ENCODE results near the gene RYK.
"Not testable (repeated sequence)": the region's sequence is repeated elsewhere in the genome, so short reads cannot be mapped to it uniquely, and the experiment has no call there.

Gene RYK

DNA sequence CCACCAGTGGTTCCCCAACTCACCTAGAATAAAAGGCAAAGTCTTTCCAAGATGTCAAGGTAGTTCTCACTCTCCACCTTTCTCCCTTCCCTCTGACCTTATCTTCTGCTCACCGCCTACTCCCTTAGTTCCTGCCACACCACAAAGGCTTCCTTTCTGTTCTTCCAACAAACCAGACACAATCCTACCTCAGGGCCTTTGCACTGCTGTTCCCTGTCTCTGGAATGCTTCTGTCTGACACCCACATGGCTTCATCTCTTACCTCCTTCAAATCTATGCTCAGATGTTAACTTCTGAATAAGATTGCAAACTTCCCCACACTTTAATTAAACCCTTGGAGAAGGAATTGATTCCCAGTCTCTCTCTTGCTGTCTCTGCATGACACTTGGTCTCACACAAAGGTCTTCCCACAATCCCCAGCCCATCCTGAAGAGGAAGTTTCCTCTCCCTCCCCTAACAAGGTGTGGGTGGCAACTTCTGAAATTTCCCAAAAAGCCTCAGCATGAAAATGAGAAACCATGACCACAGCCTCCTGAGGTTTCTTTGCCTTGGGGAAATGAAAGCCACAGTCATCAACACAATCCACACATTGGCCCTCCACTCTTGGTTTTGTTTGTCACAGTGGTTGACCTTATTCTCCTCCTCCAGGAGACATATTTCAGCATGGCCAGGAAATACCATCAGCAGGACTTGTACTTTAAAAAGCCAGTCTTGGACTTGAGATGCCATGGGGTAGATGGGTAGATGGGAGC is 3.0 kb upstream of the RYK start:
- no peak for DNase-seq

DNA sequence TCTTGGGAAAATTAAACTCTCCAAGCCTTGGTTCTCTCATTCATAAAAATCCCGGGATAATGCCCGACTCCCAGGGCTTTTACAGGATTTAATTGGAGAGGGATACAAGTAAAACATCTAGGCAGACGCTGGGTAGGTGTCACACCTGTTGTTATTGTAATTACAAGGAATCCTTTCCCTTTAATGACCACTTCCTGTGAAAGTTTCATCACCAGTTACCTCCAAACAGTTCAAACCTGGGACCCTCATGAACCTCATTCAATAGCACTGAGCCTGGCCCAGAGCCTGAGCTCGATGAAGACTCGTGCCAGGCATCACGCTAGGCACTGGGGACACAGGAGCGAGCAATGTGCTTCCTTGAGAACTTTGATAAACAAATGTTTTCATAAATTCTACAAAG is 2.1 kb upstream of the RYK start:
- DNase-seq: no peak

DNA sequence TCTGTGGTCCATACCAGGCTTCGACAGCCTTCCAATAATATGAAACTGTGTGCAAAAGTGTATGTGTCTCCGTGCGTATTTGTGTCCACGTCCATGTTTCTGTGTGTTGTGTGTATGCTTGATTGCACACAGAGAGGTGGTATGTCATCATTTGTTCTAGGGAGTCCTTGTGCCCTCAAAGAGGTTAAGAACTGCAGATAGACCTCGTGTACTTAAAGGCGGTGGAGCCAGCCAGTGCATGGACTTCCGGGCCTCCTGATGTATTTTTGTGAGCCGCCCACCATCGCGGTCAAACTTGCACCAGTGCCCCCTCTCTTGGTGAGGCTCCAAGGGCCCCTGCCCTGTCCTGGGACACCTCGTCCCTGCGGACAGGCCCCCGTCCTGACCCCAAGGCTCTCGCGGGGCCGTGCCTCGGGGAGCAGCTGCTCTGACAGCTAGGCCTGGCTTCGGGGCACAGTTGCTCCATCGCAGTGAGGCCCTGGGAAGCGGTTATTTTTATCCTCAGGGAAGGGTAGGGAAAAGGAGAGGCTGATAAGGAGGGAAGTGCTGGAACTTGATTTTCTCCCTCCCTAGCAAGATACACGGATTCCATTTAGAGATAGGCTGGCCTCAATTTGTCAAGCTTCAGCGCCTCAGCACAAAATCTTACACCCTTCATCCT is 1.2 kb upstream of the RYK start:
- no peak for DNase-seq

DNA sequence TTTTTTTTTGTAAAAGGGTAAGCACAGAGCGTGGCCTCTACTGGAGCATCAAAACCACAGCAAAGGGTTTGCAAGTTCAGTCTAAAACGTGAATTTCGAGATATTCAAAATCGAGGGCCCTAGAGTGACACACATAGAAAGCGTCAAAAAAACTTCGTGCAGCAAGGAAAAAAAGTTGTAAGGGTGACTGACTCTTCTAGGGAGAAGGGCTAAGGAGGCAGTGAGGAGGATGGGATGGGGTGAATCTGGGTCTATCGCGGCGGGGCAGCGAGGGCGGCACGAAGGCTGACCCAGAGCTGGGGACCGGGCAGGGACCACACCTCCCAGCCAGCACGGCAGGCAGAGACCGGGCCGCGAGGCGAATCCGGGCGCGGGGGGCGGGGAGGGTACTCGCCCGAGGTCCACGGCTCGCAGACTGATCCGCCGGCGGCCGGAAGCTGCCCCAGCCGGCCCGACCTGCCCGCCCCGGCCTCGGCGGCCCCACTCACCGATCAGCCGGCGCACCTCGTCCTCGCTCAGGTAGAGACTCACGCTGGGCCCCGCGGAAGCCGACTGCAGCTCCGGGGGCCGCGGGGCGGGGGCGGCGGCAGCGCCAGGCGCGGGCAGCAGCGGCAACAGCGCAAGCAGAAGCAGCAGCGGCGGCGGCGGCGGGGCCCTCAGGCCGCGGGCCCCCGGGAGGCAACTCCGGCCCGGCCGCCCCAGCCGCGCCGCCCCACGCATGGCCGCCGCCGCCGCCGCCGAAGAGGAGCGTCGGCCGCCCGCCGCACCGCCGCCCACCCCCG is 533 bp downstream of the RYK start:
- peak; percentile 47 to 67 for DNase-seq

DNA sequence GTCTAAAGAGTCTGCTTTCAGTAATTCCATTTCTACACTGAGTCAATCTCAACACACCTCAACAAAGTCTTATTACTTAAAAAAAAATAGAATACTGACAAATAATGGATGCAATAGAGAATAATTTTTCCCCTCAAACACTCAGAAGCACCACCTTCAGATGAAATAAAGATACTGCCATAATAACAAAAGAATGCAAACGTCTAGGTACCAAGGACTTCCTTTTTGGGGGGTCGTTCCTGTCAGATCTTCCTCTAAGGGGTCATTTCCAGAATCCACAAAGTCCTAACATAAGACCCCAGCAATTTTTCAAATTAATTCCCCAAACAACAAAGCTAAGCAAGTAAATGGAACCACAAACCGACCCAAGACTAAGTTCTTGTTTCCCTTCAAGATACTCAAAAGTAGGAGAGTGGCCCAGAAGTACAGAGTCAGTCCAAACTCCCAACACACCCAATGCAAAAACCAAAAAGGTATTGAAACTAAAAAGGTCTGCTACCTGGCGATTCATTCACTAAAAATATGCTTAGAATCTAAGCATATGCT is 1.3 kb downstream of the RYK start:
- DNase-seq: no peak

DNA sequence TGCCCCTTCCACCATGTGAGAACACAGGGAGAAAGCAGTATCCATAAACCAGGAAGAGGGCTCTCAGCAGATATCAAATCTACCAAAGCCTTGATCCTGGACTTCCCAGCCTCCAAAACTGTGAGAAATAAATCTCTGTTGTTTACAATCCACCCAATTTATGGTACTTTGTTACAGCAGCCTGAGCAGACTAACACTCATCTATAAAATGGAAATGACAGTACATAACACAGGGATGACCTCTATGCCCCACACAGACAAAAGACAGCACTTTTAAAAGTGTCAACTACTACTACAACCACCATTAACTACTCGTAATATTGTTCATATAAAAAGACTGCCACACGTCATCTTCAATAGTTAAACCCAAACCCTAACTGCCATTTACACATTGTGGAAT is 5.7 kb downstream of the RYK start:
- no peak for DNase-seq

DNA sequence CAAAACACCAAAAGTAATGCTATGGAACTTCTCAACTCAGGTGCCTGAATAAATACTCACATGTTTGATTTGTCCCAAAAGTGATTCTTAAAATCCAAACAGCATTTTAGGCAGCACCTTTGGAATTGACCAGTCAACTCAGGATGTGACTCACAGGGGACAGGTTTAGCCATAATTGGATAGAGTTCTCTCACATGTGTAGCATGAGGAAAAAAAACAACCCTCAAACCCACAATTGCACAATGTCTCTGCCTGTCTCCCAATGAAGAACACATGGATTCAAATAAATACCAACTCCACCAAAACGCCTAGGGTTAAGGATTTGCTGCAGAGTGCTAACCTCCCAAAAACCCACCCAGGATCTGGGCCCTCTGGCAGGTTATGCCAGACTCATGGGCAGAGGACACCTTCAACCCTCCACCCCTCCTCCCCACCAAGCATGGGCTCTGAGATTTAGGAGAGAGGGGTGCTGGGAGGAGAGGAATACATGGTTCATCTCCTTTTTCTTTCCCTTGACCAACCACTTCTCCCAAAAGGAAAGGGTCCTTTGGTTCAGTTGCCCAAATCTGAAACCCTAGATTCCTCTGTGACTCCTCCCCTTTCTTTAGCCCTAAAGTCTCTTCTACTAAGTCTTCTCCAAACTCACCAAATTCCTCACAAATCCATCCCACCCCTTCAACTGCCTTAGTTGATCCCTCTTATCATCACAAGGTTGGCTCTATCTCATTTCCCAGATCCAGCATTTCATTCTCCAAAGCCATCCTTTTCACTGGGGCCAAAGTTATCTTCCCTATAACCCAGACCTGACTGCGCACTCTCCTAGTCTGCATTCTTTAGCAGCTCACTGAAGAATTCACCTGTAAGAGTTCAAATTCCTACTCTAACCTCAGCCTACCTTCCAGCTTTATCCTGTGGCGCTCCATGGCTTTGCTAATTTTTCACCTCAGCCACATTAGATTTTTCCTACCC is 7.7 kb downstream of the RYK start:
- DNase-seq: no peak

DNA sequence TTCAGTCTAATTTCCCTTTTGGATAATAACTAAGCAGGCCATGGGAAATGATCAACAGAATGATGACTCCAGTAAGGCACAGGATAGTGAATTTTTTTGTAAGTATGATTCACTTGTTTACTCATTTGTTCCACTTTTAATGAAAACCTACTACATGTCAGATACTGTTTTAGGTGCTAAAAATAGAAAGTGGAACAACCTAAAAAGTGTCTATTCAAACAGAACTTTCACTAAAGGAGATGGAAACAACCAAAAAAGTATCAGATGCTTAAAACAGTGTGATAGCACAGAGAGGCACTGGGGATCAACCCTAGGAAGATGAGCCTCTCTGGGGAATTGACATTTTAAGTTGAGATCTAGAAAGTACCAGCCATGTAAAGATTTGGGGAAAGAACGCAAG is 11.1 kb downstream of the RYK start:
- no peak for DNase-seq

DNA sequence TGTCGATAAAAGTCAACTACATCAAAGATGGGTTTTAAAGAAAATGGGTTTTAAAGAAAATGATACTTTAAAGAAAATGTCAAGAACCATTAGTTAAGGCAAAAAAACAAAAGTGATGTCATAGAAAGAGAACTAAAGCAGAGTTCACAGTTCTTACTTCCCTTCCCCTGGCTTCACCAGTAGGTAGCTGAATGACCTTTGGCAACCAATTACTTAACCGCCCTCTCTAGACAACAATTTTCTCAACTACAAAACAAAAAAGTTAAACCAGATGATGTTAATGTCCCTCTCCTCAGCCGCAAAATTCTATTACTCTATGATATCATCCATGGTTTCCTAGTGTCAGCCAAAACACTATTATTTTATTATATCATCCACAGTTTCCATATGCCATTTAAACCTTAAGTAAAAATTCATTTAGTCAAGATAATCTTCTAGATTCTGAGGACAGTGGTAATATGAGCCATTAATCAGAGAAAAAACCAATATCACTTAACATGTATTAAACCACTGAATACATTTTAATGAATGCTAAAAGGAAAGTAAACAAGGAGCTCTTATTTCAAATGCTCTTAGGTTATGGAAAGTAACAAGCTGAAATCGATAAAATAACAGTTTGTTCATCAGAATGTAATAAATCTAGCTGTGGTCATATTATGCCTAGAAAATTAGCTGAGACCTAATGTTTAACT is 13.1 kb downstream of the RYK start:
- no peak for DNase-seq

DNA sequence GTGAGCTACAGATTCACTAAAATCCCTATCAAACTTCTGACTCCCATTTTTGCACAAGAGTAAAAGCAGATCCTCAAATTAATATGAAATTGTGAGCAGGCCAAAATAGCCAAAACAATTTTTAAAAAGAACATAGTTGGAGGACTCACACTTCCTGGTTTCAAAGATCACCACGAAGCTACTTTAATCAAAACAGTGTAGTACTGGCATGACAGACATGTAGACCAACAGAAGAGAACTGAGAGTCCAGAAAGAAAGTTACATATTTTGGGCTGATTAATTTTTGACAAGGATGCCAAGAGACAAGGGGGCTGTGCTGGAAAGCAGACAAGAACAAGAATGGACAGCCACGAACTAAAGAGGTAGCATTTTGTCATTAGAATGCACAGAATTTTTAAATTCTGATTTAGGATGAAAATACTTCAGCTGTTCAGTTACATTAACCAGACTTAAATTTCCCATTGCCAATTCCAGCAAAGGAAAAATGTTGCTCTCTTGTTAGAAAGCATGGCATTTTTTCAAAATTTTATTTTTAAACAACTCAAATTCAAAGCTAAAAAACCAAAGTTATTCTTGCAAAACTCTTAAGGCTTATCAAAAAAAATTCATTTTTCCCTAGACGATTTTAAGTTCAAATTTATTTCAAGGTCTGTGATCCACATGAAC is 14.0 kb downstream of the RYK start:
- no peak for DNase-seq

DNA sequence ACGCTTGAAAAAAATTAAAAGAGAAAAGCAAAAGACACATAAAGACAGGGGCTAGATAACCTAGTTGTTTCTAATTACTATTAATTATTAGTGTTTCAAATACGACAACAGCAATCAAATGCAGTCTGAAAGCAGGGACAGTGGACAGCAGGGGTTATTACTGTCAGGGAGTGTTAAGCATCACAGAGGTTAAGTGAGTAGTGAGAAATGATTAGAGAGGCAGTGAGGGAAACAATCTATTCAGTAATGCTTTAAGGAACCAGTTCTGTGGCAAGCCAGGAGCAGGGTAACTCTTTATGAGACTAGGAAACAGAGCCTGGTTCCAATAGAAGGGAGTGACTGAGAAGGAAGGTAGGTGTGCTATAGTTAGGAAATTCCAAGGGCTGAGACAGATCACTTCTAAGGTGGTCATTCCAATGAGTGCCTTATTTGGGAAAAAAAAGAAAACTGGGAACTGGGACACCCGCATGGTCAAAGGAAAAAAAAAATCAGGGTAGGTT is 15.0 kb downstream of the RYK start:
- DNase-seq: no peak

DNA sequence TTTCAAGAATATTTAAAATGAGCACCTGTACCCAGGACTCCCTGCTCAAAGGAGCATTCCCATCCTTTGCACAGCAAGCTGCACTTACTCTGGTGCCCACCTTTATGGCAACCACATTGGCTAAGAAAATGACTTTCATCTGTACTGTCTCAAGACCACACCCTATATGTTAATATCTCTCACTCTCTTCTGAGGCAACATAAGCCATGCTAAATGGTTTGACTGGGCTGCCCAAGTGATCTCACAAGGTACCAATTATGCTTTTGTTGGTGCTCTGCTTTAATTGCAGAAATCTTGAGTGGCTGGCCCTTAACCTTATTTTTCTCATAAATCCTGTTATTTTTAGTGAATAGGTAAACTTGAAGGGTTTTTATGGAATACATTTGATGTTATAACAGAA is 17.7 kb downstream of the RYK start:
- DNase-seq: no peak

DNA sequence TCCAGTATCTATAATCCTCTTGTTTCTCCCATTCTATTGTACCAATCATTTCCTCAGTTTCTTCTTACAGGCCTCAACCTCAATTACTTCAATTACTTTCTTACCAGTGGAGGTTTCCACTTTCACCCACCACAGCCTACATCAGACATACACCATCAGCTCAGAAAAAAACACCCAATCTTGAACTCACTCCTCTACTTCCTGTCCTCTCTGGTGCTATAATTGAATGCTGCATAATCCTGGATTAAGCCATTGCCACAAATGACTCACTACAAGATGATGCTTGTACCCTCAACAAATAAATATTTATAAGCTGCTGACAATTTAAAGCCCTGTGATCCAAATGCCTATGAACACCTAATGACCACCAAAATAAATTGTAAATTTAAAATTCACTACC is 18.5 kb downstream of the RYK start:
- DNase-seq: no peak

DNA sequence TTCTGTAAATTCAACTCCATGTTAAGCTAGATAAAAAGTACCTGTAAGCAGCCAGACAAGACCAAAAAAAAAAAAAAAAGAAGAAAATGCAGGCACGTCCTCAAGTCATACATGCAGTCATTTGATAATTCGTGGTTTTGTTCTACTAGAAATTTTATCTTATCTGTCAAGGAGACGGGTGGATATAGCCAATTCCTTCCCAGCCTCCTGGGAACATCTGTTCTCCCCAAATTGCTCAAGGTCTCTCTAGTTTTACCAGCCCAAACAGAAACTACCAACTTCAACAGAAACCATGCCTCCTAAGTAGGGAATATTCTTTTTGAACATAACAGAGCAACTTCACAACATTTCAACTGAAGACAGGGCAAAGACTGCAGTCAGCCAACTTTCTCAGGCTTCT is 19.5 kb downstream of the RYK start:
- DNase-seq: no peak

DNA sequence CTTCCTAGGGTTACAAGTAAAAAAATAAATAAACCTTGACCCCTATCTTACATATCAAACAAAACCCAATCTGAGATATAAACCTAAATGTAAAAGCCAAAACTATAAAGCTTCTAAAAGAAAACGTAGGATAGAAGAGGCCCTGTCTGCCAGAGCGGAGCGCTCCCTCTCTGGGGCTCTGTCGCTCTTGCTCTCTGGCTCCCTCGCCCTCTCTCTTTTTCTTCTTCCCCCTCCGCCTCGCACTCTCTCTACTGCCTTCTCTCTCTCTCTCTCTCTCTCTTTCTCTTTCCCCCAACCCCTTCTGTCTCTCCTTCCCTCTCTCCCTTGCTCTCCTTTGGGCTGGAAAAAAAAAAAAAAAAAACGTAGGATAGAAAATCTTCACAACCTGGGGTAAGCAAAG is 21.6 kb downstream of the RYK start:
- no peak for DNase-seq

DNA sequence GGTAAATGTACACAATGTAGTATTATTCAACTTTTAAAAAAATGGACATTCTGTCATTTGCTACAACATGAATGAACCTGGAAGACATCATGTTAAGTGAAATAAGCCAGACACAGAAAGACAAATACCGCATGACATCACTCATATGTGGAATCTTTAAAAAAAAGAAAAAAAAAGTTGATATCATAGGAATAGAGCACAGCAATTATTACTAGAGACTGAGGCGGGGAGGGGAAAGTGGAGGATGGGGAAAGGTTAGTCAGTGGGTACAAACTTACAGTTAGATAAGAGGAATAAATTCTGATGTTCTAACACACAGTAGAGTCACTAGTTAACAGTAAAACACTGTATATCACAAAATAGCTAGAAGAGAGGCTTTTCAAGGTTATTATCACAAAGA is 22.2 kb downstream of the RYK start:
- DNase-seq: no peak

DNA sequence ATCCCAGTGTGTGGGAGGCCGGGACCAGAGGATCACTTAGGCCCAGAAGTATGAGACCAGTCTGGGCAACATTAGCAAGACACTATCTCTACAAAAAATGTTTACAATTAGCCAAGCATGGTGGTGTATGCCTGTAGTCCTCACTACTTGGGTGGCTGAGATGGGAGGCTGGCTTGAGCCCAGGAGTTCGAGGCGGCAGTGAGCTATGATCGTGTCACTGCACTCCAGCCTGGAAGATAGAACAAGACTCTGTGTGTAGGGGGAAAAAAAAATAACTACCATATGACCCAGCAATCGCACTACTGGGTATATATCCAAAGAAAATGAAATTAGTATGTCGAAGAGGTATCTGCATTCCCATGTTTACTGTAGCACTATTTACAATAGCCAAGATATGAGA is 22.6 kb downstream of the RYK start:
- no peak for DNase-seq

DNA sequence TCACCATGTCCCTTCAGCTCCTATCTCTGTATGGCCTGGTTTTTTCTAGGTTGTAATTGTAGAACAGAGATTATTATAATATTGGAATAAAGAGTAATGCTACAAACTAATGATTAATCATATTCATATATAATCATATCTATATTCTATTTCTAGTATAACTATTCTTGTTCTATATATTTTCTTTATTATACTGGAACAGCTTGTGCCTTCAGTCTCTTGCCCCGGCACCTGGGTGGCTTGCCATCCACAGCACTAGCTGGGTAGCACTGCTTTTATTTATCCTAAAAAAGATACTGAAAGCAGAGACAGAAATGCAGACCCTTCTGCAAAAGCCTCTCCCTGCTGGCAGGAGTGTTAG is 25.9 kb downstream of the RYK start:
- not testable (repeated sequence) for DNase-seq

DNA sequence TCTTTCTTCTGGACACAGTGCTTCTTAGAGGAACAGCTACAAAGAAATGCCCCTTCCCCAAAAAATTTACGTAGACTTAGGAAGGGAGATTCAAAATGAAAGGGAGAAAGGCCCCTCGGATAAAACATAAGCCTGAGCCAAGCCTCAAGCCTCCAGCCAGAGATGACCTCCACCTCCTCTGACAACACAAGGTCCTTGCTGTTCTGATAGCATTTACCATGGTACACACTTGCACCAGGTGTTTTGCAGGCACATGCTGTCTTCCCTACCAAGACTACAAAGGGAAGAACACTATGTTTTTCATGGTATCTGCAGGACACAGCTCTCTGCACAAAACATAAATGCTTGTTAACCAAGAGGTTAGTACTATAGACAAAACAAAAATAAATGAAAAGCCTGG is 27.8 kb downstream of the RYK start:
- no peak for DNase-seq

DNA sequence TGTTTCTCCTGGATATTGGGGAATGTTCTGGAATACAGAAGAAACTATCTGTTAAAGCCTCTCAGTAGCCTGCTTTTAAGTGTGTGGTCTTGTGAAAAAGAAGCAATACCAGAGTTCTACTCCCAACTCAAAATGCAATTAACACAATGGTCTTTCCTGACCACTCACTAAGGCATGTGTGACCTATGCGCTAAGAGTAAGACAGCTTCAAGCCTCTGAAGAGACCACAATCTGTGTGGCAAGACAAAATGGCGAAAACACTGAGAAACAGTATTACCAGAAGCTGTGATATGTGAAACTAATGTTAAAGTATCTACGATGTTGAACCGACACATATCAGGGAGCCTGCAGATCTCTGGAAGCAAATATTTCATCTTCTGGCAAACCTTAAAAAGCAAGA is 33.8 kb downstream of the RYK start:
- no peak for DNase-seq

DNA sequence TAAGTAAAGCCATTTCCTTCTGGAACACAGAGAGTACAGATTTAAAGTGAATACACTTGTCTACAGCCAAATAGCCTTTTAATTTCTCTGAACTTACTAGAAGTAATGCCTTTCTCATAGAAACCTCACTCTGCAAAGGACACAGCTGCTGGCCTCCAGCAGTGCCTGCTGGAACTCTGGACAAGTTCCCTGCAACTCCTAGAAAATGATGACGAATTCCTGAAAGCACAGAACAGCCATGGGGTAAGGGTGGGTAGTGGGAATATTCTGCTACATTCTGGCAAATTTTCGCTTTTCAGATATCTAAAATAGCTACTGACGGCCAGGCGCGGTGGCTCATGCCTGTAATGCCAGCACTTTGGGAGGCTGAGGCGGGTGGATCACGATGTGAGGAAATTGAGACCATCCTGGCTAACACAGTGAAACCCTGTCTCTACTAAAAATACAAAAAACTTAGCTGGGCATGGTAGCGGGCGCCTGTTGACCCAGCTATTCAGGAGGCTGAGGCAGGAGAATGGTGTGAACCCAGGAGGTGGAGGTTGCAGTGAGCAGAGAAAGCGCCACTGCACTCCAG is 34.4 kb downstream of the RYK start:
- DNase-seq: no peak

All from NCI-H2081 (cell line).